NT2/D1 (cell line): Measurements from ENCODE around the gene PDLIM5.

Source experiments
- SUZ12 ChIP-seq: IDR thresholded peaks from 2 replicates; pipeline ENCODE4 v1.6.1; 2011; ENCODE audit not compliant: insufficient read length, insufficient read depth; ENCODE audit errors: extremely low read depth
- YY1 ChIP-seq: IDR thresholded peaks from 2 replicates; pipeline ENCODE4 v1.6.1; 2011; ENCODE audit not compliant: insufficient read length, insufficient read depth
- ZNF274 ChIP-seq: IDR thresholded peaks from 2 replicates; pipeline ENCODE4 v1.6.1; 2011; ENCODE audit warnings: mild to moderate bottlenecking, low read depth, low read length

- no peak for TF ChIP-seq ZNF274
- TF ChIP-seq YY1 = no peak
- TF ChIP-seq SUZ12 = no peak
Observed at GRCh38 chr4:94650690-94651089, 198.9 kb downstream of the PDLIM5 start.
